Omental fat pad (tissue), 4 donors: ENCODE results near the gene ZFPL1. TPM values are rescaled to one million over a fixed set of nuclear protein-coding genes. Genes with fewer than 3 reads are reported as not detected.

Experiments
- ATAC-seq: fragments of 150-250 bp; one replicate; pipeline ENCODE4 v1.9.1; 2016; ENCODE audit warnings: mild to moderate bottlenecking, moderate library complexity; ENCODE audit not compliant: low FRiP score
- DNase-seq: peaks from one replicate; pipeline ENCODE4 v3.0.0-alpha.2; 2019; ENCODE audit warnings: low spot score
- CTCF ChIP-seq, 3 donors: fragments of 450-650 bp; IDR thresholded peaks; one replicate each; pipeline ENCODE4 v1.5.1; 2016 to 2017; ENCODE audit warnings: antibody characterized with exemption in 3 of 3, mild to moderate bottlenecking in 3 of 3, moderate library complexity in 2 of 3
- total RNA-seq, 4 donors: library from RNA; depleted of rRNA; stranded (reverse); fragments of >200 nt; gene quantifications; one replicate each; pipeline ENCODE4 v1.1.0, GENCODE V29; 2016

Gene ZFPL1
- 10 to 100 TPM; 21.3 to 44.5 (median 32.6) TPM for total RNA-seq

GRCh38 chr11:65083834-65084597 is at the start of gene ZFPL1, which contains the start of gene CDCA5:
TSS of gene ZFPL1 (plus strand) at chr11:65084222. CDS start at chr11:65084699, 477 bp downstream.
TSS of gene CDCA5 (minus strand) at chr11:65084040. CDS start at chr11:65083978, 62 bp downstream.
- DNase-seq (peak; percentile 83), ATAC-seq (peak; percentile 91)
- TF ChIP-seq CTCF (IDR thresholded peaks at IDR 0.05): no peak

- no peak for TF ChIP-seq CTCF (IDR thresholded peaks at IDR 0.05)
- no peak for ATAC-seq
- no peak for DNase-seq
Measured at GRCh38 chr11:65034423-65034822, 49.6 kb upstream of the ZFPL1 start.

GRCh38 chr11:65035579-65035978 is 48.4 kb upstream of the ZFPL1 start:
- no peak for ATAC-seq
- TF ChIP-seq CTCF (IDR thresholded peaks at IDR 0.05): no peak
- DNase-seq: no peak

- DNase-seq (no peak), ATAC-seq (no peak)
- TF ChIP-seq CTCF (IDR thresholded peaks at IDR 0.05): no peak
Measured at GRCh38 chr11:65036931-65037330, 47.1 kb upstream of the ZFPL1 start.

- ATAC-seq (no peak), DNase-seq (no peak)
- no peak for TF ChIP-seq CTCF (IDR thresholded peaks at IDR 0.05)
Measured at GRCh38 chr11:65040520-65040846, 43.5 kb upstream of the ZFPL1 start.

GRCh38 chr11:65040847-65041622 is 43.0 kb upstream of the ZFPL1 start, which contains the start of gene SAC3D1:
TSS of gene SAC3D1 (plus strand) at chr11:65041210. CDS start at chr11:65041293, 83 bp downstream.
- DNase-seq (peak; percentile 61), ATAC-seq (peak; percentile 97)
- TF ChIP-seq CTCF (IDR thresholded peaks at IDR 0.05): no peak
